Spleen (tissue), 11 donors: ENCODE results near the gene DISC1. TPM values are rescaled to one million over a fixed set of nuclear protein-coding genes. Genes with fewer than 3 reads are reported as not detected.
"Not testable (repeated sequence)": the region's sequence is repeated elsewhere in the genome, so short reads cannot be mapped to it uniquely, and the experiment has no call there.

Source experiments
- DNase-seq: peaks from one replicate; pipeline ENCODE4 v3.0.0-alpha.2; 2020
- H3K27ac ChIP-seq, 8 donors: fragments of 200-600 bp; sonication (generic) in 7 of 8; 1 replicate in 4 of 8; 2 replicates in 4 of 8; pipeline versions ENCODE4 v1.5.0 to v1.8.0; 2016 to 2021; ENCODE audit warnings: inconsistent platforms in 4 of 8, mild to moderate bottlenecking in 4 of 8, moderate library complexity in 1 of 8
- H3K27me3 ChIP-seq, 7 donors: fragments of 200-600 bp; sonication (generic) in 6 of 7; replicated peaks in 1 of 7; 1 replicate in 4 of 7; 2 replicates in 3 of 7; pipeline versions ENCODE4 v1.5.0 to v1.8.0; 2016 to 2021; ENCODE audit warnings: inconsistent platforms in 3 of 7, mild to moderate bottlenecking in 1 of 7
- H3K36me3 ChIP-seq, 6 donors: fragments of 200-600 bp; sonication (generic) in 5 of 6; 1 replicate in 4 of 6; 2 replicates in 2 of 6; pipeline versions ENCODE4 v1.5.0 to v1.8.0; 2016 to 2021; ENCODE audit warnings: inconsistent platforms in 2 of 6
- H3K4me1 ChIP-seq, 6 donors: fragments of 200-600 bp; sonication (generic) in 5 of 6; 1 replicate in 3 of 6; 2 replicates in 3 of 6; pipeline versions ENCODE4 v1.5.0 to v1.8.0; 2016 to 2021; ENCODE audit warnings: inconsistent platforms in 3 of 6
- H3K4me3 ChIP-seq, 8 donors: fragments of 200-600 bp; sonication (generic) in 7 of 8; 1 replicate in 4 of 8; 2 replicates in 4 of 8; pipeline versions ENCODE4 v1.5.0 to v1.8.0; 2016 to 2021; ENCODE audit warnings: inconsistent platforms in 4 of 8, mild to moderate bottlenecking in 4 of 8, moderate library complexity in 2 of 8
- H3K9me3 ChIP-seq, 8 donors: fragments of 200-600 bp; sonication (generic) in 7 of 8; 1 replicate in 4 of 8; 2 replicates in 4 of 8; pipeline versions ENCODE4 v1.5.0 to v1.8.0; 2016 to 2021; ENCODE audit warnings: inconsistent platforms in 4 of 8
- CTCF ChIP-seq, 11 experiments: fragments of 200-600 bp in 7 of 11; fragments of 450-650 bp in 4 of 11; sonication (generic) in 4 of 11; IDR thresholded peaks in 8 of 11; conservative IDR thresholded peaks in 3 of 11; 1 replicate in 7 of 11; 2 replicates in 4 of 11; pipeline versions ENCODE4 v1.4.0 to v1.8.0; 2016 to 2021; ENCODE audit warnings: antibody characterized with exemption in 11 of 11, inconsistent platforms in 4 of 11, mild to moderate bottlenecking in 1 of 11
- POLR2A ChIP-seq, 3 donors: fragments of 450-650 bp; IDR thresholded peaks; one replicate each; pipeline ENCODE4 v1.5.1; 2017; ENCODE audit warnings: antibody characterized with exemption in 3 of 3, mild to moderate bottlenecking in 1 of 3
- POLR2AphosphoS5 ChIP-seq, 3 donors: sonication (generic); formaldehyde crosslinking; IDR thresholded peaks; one replicate each; pipeline ENCODE4 v1.5.1; 2017; ENCODE audit warnings: antibody characterized with exemption in 3 of 3
- WGBS, 5 donors: extraction: QIAGEN DNeasy Blood & Tissue Kit in 3 of 5; methylation state at CpG; one replicate each; pipeline versions ENCODE4 v1.1.5 to v1.1.7; 2013 to 2018; 5-methylcytosine and 5-hydroxymethylcytosine counted together
- intact Hi-C: fragments of 100-400 bp; cut with DNase I; formaldehyde crosslinking; loops from one replicate; pipeline ENCODE4 v1.15.0; 2023; ENCODE audit warnings: low total_unique reads
- polyA plus RNA-seq, 3 donors: library from polyadenylated mRNA; stranded (reverse); fragments of 200-250 nt; gene quantifications; one replicate each; pipeline ENCODE4 v1.2.1, GENCODE V29; 2013
- total RNA-seq, 7 donors: library from RNA; depleted of rRNA in 3 of 7; stranded (reverse); fragments of >200 nt in 3 of 7; fragmentation: NEBNext Ultra II Directional in 4 of 7; extraction: Animal tissue kit (Norgen Biotek cat#: 25700) in 4 of 7; gene quantifications; one replicate each; pipeline versions ENCODE4 v1.1.0 to v1.2.1, GENCODE V29; 2016 to 2021
- donor health status: healthy with polysubstance abuse.
- donor health status: DM: no; HTN: no; CAD: no; lungs with moderate emphysema.
- donor health status: DM: no; HTN: no; CAD: no.
- donor health status: Bipolar disorder and iron deficiency.
- donor health status: healthy.
- donor health status: DM: no; HTN: no; CAD: no.
- donor health status: DM: yes; HTN: yes; CAD: no.

The DISC1 gene
- total and polyA plus RNA-seq, 10 donors, result 0.89 to 36.4 (median 24.2) TPM

GRCh38 chr1:231940116-231940515 lies 313.5 kb downstream of the DISC1 start:
- intact Hi-C loops, result no loop called here
- DNase-seq, result no peak
- 87 to 96% (median 92%) methylated on average over 7 of the region's 7 CpGs for WGBS, 5 donors
- peaks cover 0 to 13% (median 0%) of the 10 kb centered on the region in 6 donors for H3K36me3 ChIP-seq
- H3K27ac ChIP-seq, result no peak overlapping the region
- H3K27me3 ChIP-seq, result no peaks in the 10 kb centered on the region
- no peaks in the 10 kb centered on the region for H3K9me3 ChIP-seq
- H3K4me1 ChIP-seq, result peaks cover 0 to 10% (median 2%) of the 10 kb centered on the region in 6 donors
- H3K4me3 ChIP-seq, result no peak overlapping the region
- TF ChIP-seq POLR2AphosphoS5 (IDR thresholded peaks at IDR 0.05) (no peak), POLR2A (IDR thresholded peaks at IDR 0.05) (no peak), CTCF (IDR thresholded peaks at IDR 0.05 in 8 of 11, conservative IDR thresholded peaks at IDR 0.05 in 3 of 11) (no peak)

GRCh38 chr1:231940701-231941100 lies 314.1 kb downstream of the DISC1 start:
- DNase-seq, result no peak
- no peaks in the 10 kb centered on the region for H3K27me3 ChIP-seq
- H3K27ac ChIP-seq, result no peak overlapping the region
- TF ChIP-seq POLR2AphosphoS5 (IDR thresholded peaks at IDR 0.05) (no peak), POLR2A (IDR thresholded peaks at IDR 0.05) (no peak), CTCF (IDR thresholded peaks at IDR 0.05 in 8 of 11, conservative IDR thresholded peaks at IDR 0.05 in 3 of 11) (no peak)
- H3K4me1 ChIP-seq, result peaks cover 0 to 10% (median under 1%) of the 10 kb centered on the region in 6 donors
- H3K4me3 ChIP-seq, result no peak overlapping the region
- H3K9me3 ChIP-seq, result no peaks in the 10 kb centered on the region
- 88 to 96% (median 95%) methylated on average over 6 of the region's 6 CpGs for WGBS, 5 donors
- intact Hi-C loops, result no loop called here
- peaks cover 0 to 13% (median 0%) of the 10 kb centered on the region in 6 donors for H3K36me3 ChIP-seq

- Histone ChIP-seq H3K4me1 (no peaks in the 10 kb centered on the region), H3K36me3 (peaks cover 0 to 13% (median 0%) of the 10 kb centered on the region in 6 donors), H3K4me3 (no peak overlapping the region), H3K9me3 (peaks cover 0 to 8% (median 2%) of the 10 kb centered on the region in 8 donors), H3K27ac (no peak overlapping the region), H3K27me3 (no peaks in the 10 kb centered on the region)
- TF ChIP-seq POLR2AphosphoS5 (IDR thresholded peaks at IDR 0.05) (no peak), POLR2A (IDR thresholded peaks at IDR 0.05) (no peak), CTCF (IDR thresholded peaks at IDR 0.05 in 8 of 11, conservative IDR thresholded peaks at IDR 0.05 in 3 of 11) (no peak)
- 94 to 98% (median 96%) methylated on average over 3 of the region's 3 CpGs for WGBS, 5 donors
- no peak for DNase-seq
- intact Hi-C loops, result no loop called here
Observed at GRCh38 chr1:231943084-231943483, 316.5 kb downstream of the DISC1 start.

- Histone ChIP-seq H3K9me3 (peaks cover 0 to 10% (median 3%) of the 10 kb centered on the region in 8 donors), H3K36me3 (peaks cover 0 to 12% (median 0%) of the 10 kb centered on the region in 6 donors)
- H3K4me1 ChIP-seq, H3K27me3 ChIP-seq, H3K4me3 ChIP-seq, DNase-seq, intact Hi-C loops, H3K27ac ChIP-seq: not testable (repeated sequence)
- WGBS, 5 donors, result 73 to 97% (median 95%) methylated on average over 5 of the region's 5 CpGs
Observed at GRCh38 chr1:231948102-231948501, 321.5 kb downstream of the DISC1 start.
